Urinary bladder (tissue), 2 donors: ENCODE results near the gene PTBP3. TPM values are rescaled to one million over a fixed set of nuclear protein-coding genes. Genes with fewer than 3 reads are reported as not detected.

Experiments
- polyA plus RNA-seq: library from polyadenylated mRNA; stranded (reverse); fragments of 200-250 nt; gene quantifications from one replicate; pipeline ENCODE4 v1.2.3, GENCODE V29; 2013
- small RNA-seq: library from RNA; depleted of rRNA; stranded (forward); fragments of <200 nt; gene quantifications from one replicate; pipeline ENCODE3, GENCODE V24; 2014
- total RNA-seq: library from RNA; depleted of rRNA; stranded (reverse); fragments of >200 nt; gene quantifications from one replicate; pipeline ENCODE4 v1.2.3, GENCODE V29; 2014
- donor health status: healthy.

Gene PTBP3
- total and polyA plus RNA-seq, 2 donors, result 12.0 to 59.9 TPM

Small RNAs within 50 kb of the gene (small RNA-seq; reads per million reads assigned to genes)
- gene RF00019, result not detected
- not detected for gene RN7SL430P
- gene RN7SL57P, result not detected
- gene RNA5SP295, result not detected

Other genes with a start within 250 kb of the PTBP3 start
- gene SUSD1, start 158.3 kb downstream of the PTBP3 start, total RNA-seq, result 19.9 TPM
- gene SUSD1, start 158.3 kb downstream of the PTBP3 start, polyA plus RNA-seq, result 7.5 TPM
- 63.5 TPM for gene HSDL2, start 46.5 kb upstream of the PTBP3 start, total RNA-seq
- gene HSDL2, start 46.5 kb upstream of the PTBP3 start, polyA plus RNA-seq, result 31.3 TPM
- 11.3 TPM for gene KIAA1958, start 153.2 kb upstream of the PTBP3 start, total RNA-seq
- 1.3 TPM for gene KIAA1958, start 153.2 kb upstream of the PTBP3 start, polyA plus RNA-seq